NT2/D1 (cell line): ENCODE results near the gene GPR158.

ENCODE experiments used
- DNase-seq: peaks from one replicate; pipeline ENCODE4 v3.0.0-alpha.2; 2011; ENCODE audit warnings: low read depth, low spot score
- H3K27me3 ChIP-seq: 2 replicates; pipeline ENCODE4 v1.6.0; 2011; ENCODE audit warnings: mild to moderate bottlenecking; ENCODE audit not compliant: insufficient read length, insufficient read depth
- H3K36me3 ChIP-seq: 2 replicates; pipeline ENCODE4 v1.6.1; 2011; ENCODE audit warnings: mild to moderate bottlenecking, low read length, mixed read lengths; ENCODE audit not compliant: insufficient read depth, insufficient read length
- H3K4me1 ChIP-seq: 2 replicates; pipeline ENCODE4 v1.5.1; 2011; ENCODE audit not compliant: insufficient read depth, insufficient read length
- H3K4me3 ChIP-seq: 2 replicates; pipeline ENCODE4 v1.5.1; 2011; ENCODE audit warnings: low read depth; ENCODE audit not compliant: insufficient read length
- H3K9ac ChIP-seq: 2 replicates; pipeline ENCODE4 v1.6.0; 2011; ENCODE audit warnings: low read depth; ENCODE audit not compliant: insufficient read length
- H3K9me3 ChIP-seq: 2 replicates; pipeline ENCODE4 v1.5.1; 2011; ENCODE audit warnings: mild to moderate bottlenecking, low read length; ENCODE audit not compliant: insufficient read depth
- SUZ12 ChIP-seq: IDR thresholded peaks from 2 replicates; pipeline ENCODE4 v1.6.1; 2011; ENCODE audit not compliant: insufficient read length, insufficient read depth; ENCODE audit errors: extremely low read depth
- YY1 ChIP-seq: IDR thresholded peaks from 2 replicates; pipeline ENCODE4 v1.6.1; 2011; ENCODE audit not compliant: insufficient read length, insufficient read depth
- ZNF274 ChIP-seq: IDR thresholded peaks from 2 replicates; pipeline ENCODE4 v1.6.1; 2011; ENCODE audit warnings: mild to moderate bottlenecking, low read depth, low read length

The GPR158 gene

DNA sequence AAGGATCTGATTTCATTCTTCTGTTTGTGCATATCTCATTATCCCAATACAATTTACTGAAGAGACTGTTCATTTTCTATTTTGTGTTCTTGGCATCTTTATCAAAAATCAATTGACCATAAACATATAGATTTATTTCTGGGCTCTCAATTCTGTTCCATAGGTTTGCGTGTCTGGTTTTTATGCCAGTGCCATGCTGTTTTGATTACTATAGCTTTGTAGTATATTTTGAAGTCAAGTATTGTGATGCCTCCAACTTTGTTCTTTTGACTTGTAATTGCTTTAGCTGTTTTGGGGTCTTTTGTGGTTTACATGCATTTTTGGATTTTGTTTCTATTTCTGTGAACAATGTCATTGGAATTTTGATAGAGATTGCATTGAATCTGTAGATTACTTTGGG, 278.8 kb downstream of the GPR158 start:
- no peaks in the 10 kb centered on the region for H3K9me3 ChIP-seq
- H3K9ac ChIP-seq, result no peak overlapping the region
- no peaks in the 10 kb centered on the region for H3K27me3 ChIP-seq
- H3K4me1 ChIP-seq, result no peaks in the 10 kb centered on the region
- H3K4me3 ChIP-seq, result no peak overlapping the region
- no peak for DNase-seq
- no peaks in the 10 kb centered on the region for H3K36me3 ChIP-seq
- TF ChIP-seq SUZ12 (no peak), ZNF274 (no peak), YY1 (no peak)

DNA sequence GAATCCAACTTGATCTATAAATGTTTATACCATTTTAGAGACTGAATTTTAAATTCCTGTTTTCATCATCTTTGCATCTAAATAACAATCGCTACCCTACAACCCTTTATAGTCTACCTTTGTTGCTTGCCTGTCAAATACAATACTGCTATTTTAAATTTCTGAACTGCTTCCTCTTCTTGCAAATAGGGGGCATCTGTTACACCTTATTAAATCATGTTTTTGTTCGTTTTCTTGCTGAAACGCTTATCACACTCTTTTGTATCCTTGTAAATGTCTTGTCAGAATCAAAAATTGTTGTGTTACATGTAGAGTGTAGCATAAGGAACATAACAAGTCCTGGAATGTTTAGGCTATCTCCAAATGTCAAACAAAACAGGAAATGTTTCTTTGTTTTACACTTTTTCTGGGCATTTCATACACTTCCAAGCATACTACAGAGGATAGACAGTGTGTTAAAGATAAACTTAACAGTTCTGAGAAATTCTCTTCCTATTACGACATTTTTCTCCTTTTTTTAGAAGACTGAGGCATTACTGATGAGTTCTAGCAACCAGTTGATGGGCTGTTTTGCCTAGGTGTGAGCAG, 281.3 kb downstream of the GPR158 start:
- Histone ChIP-seq H3K9me3 (no peaks in the 10 kb centered on the region), H3K4me3 (no peak overlapping the region), H3K9ac (no peak overlapping the region), H3K4me1 (no peaks in the 10 kb centered on the region), H3K27me3 (no peaks in the 10 kb centered on the region), H3K36me3 (no peaks in the 10 kb centered on the region)
- no peak for TF ChIP-seq YY1
- no peak for TF ChIP-seq ZNF274
- no peak for TF ChIP-seq SUZ12
- DNase-seq, result no peak

DNA sequence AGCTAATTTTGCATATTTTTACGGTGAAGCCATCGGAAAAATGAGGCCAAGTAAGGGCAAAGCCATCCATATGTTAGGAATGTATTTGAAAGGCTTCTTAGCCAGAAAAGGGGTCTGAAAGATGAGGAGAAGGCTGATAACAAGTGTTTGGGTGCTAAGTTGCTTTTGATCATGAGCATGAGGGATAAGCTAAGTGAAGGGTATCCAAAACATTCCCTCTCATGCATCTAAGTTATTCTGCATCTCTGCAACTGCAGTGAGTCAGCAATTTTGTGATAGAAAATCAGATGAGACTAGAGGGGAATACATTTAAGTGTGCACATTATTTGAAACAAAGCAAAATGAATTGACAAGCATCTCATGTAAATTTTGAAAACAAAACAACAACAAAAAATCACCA, 282.8 kb downstream of the GPR158 start:
- no peaks in the 10 kb centered on the region for H3K36me3 ChIP-seq
- no peak overlapping the region for H3K4me3 ChIP-seq
- no peaks in the 10 kb centered on the region for H3K4me1 ChIP-seq
- no peak overlapping the region for H3K9ac ChIP-seq
- TF ChIP-seq YY1 (no peak), SUZ12 (no peak)
- H3K9me3 ChIP-seq, result no peaks in the 10 kb centered on the region
- no peaks in the 10 kb centered on the region for H3K27me3 ChIP-seq
- DNase-seq, result no peak

DNA sequence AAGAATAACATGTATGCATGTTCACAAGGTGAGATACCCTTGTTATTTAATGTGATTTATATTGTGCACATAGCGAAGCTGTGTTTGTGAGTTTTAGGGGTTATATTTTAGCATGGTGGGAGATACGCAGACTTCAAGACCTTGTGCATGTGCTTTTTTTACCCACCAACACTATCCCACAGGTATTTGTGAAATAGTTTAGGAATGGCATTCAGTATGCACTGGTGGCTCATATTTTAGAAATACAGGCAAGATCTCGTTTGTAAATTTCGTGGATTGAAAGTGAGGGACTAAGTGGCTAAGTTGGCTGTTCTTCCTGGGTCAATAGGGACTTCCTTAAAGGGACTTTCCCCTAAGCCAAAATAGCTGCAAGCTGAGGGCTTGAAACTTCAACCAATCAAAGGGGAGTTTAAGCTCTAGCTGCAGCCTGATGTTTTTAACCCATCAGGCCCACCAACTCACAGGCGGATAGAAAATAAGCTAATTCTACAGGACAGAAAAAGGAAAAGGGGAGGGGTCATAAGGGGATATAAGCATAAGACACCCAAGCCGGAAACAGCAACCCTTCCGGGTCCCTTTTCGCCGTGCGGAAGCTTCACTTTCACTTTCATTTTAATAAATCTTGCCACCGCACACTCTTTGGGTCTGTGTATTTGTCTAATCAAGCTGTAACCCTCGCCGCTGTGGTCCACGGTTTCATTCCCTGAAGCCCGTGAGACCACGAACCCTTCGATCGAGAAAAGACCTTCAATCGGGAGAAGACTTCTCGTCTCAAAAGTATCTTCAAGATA, 291.0 kb downstream of the GPR158 start:
- 0 out of 2 replicates have a peak, but pooled peaks cover 11% of the 10 kb centered on the region for H3K9me3 ChIP-seq
- DNase-seq, result no peak

DNA sequence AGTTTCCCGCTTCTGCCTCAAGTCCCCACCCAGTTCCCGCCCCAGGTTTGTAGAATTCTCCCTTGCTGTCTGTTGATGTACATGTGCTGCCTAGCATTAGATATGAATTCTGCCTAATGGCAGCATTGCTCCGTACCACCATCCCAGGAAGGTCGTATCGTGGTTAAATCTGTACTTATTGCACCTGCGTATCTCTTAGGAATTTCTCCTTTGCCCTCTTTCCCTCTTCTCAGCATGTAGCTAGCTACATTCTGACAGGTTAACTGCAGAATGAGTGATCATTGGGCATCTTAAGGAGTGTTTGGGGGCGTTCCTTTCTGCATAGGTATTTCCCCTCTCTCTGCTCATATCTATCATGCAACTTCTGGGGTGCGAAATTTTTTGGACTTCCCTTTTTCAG, 293.1 kb downstream of the GPR158 start:
- H3K9ac ChIP-seq, result no peak overlapping the region
- H3K27me3 ChIP-seq, result no peaks in the 10 kb centered on the region
- peaks cover 2% of the 10 kb centered on the region for H3K4me1 ChIP-seq
- no peaks in the 10 kb centered on the region for H3K36me3 ChIP-seq
- no peak for DNase-seq
- TF ChIP-seq YY1 (no peak), ZNF274 (no peak)
- H3K4me3 ChIP-seq, result no peak overlapping the region
- H3K9me3 ChIP-seq, result 0 out of 2 replicates have a peak, but pooled peaks cover 11% of the 10 kb centered on the region

More for the DNA sequence above, 291.0 kb downstream of the GPR158 start:
- Histone ChIP-seq H3K4me1 (peaks cover 2% of the 10 kb centered on the region), H3K9ac (no peak overlapping the region), H3K36me3 (no peaks in the 10 kb centered on the region), H3K4me3 (no peak overlapping the region), H3K27me3 (no peaks in the 10 kb centered on the region)
- no peak for TF ChIP-seq ZNF274
- TF ChIP-seq YY1, result no peak
- no peak for TF ChIP-seq SUZ12

DNA sequence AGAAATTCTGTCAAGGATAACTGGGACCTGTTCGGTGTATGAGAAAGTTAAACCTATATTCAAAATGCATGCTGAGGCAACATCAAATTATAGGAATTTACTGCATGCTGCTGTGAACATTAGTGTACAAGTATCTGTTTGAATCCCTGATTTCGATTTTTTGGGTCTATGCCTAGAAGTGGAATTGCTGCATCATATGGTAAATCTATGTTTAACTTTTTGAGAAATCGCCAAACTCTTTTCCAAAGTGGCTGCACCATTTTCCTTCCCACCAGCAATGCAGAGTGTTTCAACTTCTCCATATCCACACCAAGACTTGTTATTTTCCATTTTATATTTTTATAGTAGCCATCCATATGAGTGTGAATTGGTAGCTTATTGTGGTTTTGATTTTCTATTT, 306.7 kb downstream of the GPR158 start:
- no peaks in the 10 kb centered on the region for H3K4me1 ChIP-seq
- H3K4me3 ChIP-seq, result no peak overlapping the region
- H3K9me3 ChIP-seq, result peaks cover 9% of the 10 kb centered on the region; the same call in 1 of the 2 replicates
- TF ChIP-seq SUZ12, result no peak
- no peak for TF ChIP-seq ZNF274
- no peak for TF ChIP-seq YY1
- H3K36me3 ChIP-seq, result no peaks in the 10 kb centered on the region
- no peak overlapping the region for H3K9ac ChIP-seq
- H3K27me3 ChIP-seq, result no peaks in the 10 kb centered on the region
- DNase-seq, result no peak

DNA sequence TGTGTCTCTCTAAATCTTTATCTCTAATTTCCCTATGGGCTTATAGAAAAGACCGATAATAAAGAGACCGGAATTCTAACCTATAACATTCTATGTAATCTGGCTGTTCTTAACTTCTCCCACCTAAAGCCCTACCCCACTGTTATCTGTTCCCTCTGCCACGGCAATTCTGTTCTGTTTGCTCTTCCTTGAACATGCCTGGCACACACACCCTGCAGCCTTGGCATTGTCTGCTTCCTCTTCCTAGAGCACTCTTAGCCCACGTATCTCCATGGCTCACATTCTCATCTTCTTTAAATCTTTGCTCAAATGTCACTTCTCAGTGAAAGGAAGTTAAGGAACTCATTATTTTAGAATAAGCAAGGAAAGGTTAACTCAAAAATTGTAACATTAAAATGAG, 309.2 kb downstream of the GPR158 start:
- Histone ChIP-seq H3K27me3 (no peaks in the 10 kb centered on the region), H3K9ac (no peak overlapping the region), H3K4me3 (no peak overlapping the region), H3K4me1 (no peaks in the 10 kb centered on the region), H3K9me3 (peaks cover 9% of the 10 kb centered on the region; the same call in 1 of the 2 replicates), H3K36me3 (no peaks in the 10 kb centered on the region)
- no peak for TF ChIP-seq SUZ12
- no peak for DNase-seq
